ENCODE measurements around the gene PPIC. TPM values are rescaled to one million over a fixed set of nuclear protein-coding genes. Genes with fewer than 3 reads are reported as not detected.
"Not testable (repeated sequence)": the region's sequence is repeated elsewhere in the genome, so short reads cannot be mapped to it uniquely, and the experiment has no call there.

PPIC gene
- total RNA-seq, 4 donors from 2014 or later = 14.2 to 47.4 (median 44.3) TPM

DNA sequence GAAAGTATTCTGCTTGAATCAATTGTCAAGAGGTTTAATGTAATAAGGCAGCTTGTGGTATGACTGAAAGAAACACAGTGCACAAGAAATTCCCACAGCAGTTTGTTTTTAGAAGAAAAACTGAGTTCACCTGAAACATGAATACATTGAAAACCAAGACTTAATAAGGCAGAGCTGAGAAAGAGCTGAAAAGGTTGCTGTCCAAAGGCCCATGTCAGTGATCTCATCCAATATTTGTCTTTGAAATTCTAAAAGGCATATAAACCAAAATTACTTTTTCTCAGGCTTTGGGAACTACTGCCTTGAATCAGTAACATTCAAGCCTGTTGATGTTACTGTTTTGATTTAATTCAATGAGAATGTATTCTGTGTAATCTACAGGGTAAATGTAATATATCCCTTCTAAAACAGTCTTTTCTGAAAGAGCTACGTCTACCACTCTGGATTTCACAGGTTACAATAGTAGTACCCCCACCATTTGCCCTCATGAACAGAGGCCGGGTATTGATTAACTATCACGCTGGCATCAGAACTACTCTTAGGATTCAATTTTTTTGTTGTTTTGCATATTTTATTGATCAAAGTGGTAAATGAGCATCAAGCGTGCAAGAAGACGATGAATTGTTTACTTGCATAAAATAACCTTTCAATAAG lies 57.8 kb downstream of the PPIC start:
- TF ChIP-seq POLR2AphosphoS5 (IDR thresholded peaks at IDR 0.05) (no peak), POLR2A (IDR thresholded peaks at IDR 0.05; ENCODE audit: low read depth) (no peak), EP300 (IDR thresholded peaks at IDR 0.05) (no peak), CTCF (IDR thresholded peaks at IDR 0.05) (no peak)
- intact Hi-C loops (cut with DNase I) = no loop called here
- Histone ChIP-seq H3K27ac (replicated peaks in 1 of 4) (no peak overlapping the region), H3K4me1 (no peaks in the 10 kb centered on the region), H3K9me3 (no peaks in the 10 kb centered on the region), H3K27me3 (no peaks in the 10 kb centered on the region), H3K36me3 (no peaks in the 10 kb centered on the region), H3K4me3 (no peak overlapping the region)
- 98% methylated on average over 5 of the region's 5 CpGs for WGBS
- no peak for DNase-seq (ENCODE audit: extremely low spot score)

- TF ChIP-seq CTCF (IDR thresholded peaks at IDR 0.05) = no peak
- TF ChIP-seq POLR2AphosphoS5 (IDR thresholded peaks at IDR 0.05) = no peak
- no peak for TF ChIP-seq POLR2A (IDR thresholded peaks at IDR 0.05; ENCODE audit: low read depth)
- no peak for TF ChIP-seq EP300 (IDR thresholded peaks at IDR 0.05)
- Histone ChIP-seq H3K27me3 (no peaks in the 10 kb centered on the region), H3K27ac (replicated peaks in 1 of 4) (no peak overlapping the region), H3K4me3 (no peak overlapping the region), H3K4me1 (no peaks in the 10 kb centered on the region), H3K9me3 (no peaks in the 10 kb centered on the region), H3K36me3 (no peaks in the 10 kb centered on the region)
- DNase-seq (ENCODE audit: extremely low spot score) = no peak
- intact Hi-C loops (cut with DNase I) = no loop called here
- WGBS = 100% methylated on average over 2 of the region's 2 CpGs
These were observed 58.5 kb downstream of the PPIC start for GRCh38 chr5:122978068-122978467.

GRCh38 chr5:122977319-122977718 lies 59.2 kb downstream of the PPIC start:
- Histone ChIP-seq H3K4me3 (no peak overlapping the region), H3K27me3 (no peaks in the 10 kb centered on the region), H3K9me3 (no peaks in the 10 kb centered on the region), H3K36me3 (no peaks in the 10 kb centered on the region), H3K27ac (replicated peaks in 1 of 4) (no peak overlapping the region), H3K4me1 (no peaks in the 10 kb centered on the region)
- TF ChIP-seq POLR2A (IDR thresholded peaks at IDR 0.05; ENCODE audit: low read depth) = no peak
- TF ChIP-seq EP300 (IDR thresholded peaks at IDR 0.05) = no peak
- no peak for TF ChIP-seq CTCF (IDR thresholded peaks at IDR 0.05)
- TF ChIP-seq POLR2AphosphoS5 (IDR thresholded peaks at IDR 0.05) = no peak
- no peak for DNase-seq (ENCODE audit: extremely low spot score)
- 95% methylated on average over 2 of the region's 2 CpGs for WGBS
- intact Hi-C loops (cut with DNase I) = no loop called here

DNA sequence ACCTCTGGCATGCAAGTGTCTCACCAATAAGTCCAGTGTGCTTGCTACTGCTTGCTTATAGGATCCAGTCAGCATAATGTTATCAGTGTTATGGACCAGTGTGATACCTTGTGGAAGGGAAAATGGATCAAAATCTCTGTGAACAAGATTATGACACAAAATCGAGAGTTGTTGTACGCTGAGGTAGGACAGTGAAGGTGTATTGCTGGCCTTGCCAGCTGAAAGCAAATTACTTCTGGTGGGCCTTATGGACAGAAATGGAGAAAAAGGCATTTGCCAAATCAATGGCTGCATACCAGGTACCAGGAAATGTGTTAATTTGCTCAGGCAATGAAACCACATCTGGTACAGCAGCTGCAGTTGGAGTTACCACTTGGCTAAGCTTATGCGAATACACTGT lies 62.3 kb downstream of the PPIC start:
- intact Hi-C loops (cut with DNase I); H3K4me1 ChIP-seq; H3K36me3 ChIP-seq; H3K27ac ChIP-seq (replicated peaks in 1 of 4); DNase-seq (ENCODE audit: extremely low spot score); H3K4me3 ChIP-seq; H3K27me3 ChIP-seq; H3K9me3 ChIP-seq: not testable (repeated sequence)
- WGBS = 90% methylated on average over 3 of the region's 3 CpGs

GRCh38 chr5:122973759-122974158 lies 62.8 kb downstream of the PPIC start:
- 100% methylated on average over 1 of the region's 1 CpG for WGBS
- intact Hi-C loops (cut with DNase I) = not testable (repeated sequence)

More at GRCh38 chr5:122973759-122974158, 62.8 kb downstream of the PPIC start:
- H3K27ac ChIP-seq (replicated peaks in 1 of 4); H3K4me3 ChIP-seq; H3K36me3 ChIP-seq; H3K4me1 ChIP-seq; DNase-seq (ENCODE audit: extremely low spot score); H3K9me3 ChIP-seq; H3K27me3 ChIP-seq: not testable (repeated sequence)

Small RNA genes within 50 kb of the gene (small RNA-seq; reads per million reads assigned to genes)
- 0 reads per million in 3 donors for gene RN7SL689P
- 0 reads per million in 3 donors for gene RN7SL711P

Other genes with a start within 250 kb of the PPIC start
- gene SNX24, start 191.1 kb downstream of the PPIC start, total RNA-seq = 10 to 100 TPM; 12.5 to 16.4 (median 13.9) TPM
- gene PRDM6, start 52.5 kb upstream of the PPIC start, total RNA-seq = 1 to 10 TPM in 3 of 4 donors, under 1 TPM in 1; 0.42 to 3.8 (median 1.3) TPM

Measured in esophagus muscularis mucosa (tissue), 4 donors.